Measurements from ENCODE around the gene SMIM24.
"Not testable (repeated sequence)": the region's sequence is repeated elsewhere in the genome, so short reads cannot be mapped to it uniquely, and the experiment has no call there.

Gene SMIM24

DNA sequence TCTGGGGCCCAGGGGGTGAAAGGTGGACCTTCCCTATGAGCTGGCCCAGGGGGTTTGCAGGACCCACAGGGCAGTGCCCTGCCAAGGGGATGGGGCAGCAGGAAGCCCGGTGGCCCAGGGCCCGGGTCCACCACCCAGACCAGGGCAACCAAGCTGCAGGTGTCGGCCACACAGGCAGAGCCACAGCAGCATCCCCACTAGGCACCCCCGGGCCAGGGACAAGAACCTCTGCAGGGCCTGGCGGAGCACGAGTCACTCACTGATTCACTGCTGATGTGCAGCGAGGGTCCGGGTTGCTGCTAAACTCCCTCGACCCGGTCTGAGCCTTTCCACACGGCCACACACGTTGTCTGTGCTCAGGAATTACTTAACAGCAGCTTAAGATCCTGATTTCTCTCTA, 34.6 kb upstream of the SMIM24 start:
- DNase-seq (ENCODE audit: low read depth in 2 of 2) = no peak

- no peak for DNase-seq (ENCODE audit: low read depth in 2 of 2)
These were observed 33.2 kb upstream of the SMIM24 start for GRCh38 chr19:3513229-3514140.

DNA sequence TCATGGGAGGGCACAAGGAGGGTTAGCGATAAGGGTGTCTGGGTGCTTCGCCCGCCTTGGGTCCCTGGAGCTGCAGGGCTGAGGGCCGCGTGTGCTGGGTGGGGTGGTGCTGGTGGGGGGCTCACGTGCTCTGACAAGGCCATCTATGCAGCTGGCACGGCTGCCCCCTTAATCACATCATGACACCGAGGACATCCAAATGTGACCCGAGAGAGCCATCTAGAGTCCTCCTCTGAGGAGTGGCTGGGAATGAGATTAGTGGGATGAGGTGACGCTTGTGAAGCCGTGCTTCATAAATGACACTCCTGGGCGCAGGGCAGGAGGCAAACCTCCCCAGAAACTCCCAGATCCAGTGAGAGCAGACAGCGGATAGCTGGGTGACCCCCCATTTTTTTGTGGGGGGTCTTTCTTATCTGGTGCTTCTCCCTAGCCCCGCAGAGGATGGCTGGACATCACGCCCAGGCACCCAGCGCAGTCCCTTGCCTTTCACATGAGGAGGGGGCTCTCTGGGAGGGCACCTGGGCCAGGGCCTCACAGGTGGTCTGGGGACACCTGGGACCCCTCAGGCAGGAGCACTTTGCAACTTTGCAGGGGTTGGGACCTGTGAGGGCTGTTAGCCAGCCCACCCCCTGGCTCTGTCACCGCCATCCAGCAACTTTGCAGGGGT, 32.4 kb upstream of the SMIM24 start:
- DNase-seq (ENCODE audit: low read depth in 2 of 2) = no peak

DNA sequence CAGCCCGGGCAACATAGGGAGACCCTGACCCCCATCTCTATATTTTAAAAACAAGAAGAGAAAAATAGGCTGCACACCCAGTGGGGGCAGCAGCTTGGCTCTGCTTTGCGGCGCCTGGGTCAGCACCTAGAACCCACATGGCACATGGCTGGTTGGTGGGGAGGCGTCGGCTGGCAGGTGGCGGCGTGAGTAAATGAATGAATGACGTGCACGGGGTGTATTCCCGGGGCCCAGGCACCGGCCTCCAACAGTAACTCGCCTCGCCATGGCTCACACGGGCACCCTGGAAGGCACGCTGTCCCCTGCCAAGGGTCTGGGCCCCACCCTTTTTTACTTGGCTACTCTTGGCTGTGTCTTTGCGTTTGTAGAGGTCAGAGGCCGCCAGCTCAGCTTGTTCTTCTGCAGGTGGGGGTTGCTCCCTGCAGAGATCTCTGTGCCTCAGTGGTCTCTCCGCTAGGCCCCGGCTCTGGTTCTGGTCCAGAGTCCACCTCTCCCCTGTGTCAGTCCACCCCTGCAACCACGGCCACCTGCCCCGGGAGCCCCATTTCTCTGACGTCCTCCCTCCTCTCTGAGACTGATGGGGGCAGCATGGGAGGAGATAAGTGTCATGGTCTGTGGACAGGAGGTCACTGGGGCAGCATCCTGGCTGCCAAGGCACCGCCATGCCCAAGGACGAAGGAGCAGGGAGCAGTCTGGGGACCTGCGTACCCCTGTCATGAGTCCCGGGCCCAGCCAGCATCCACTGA, 31.4 kb upstream of the SMIM24 start:
- DNase-seq (ENCODE audit: low read depth in 2 of 2) = no peak

GRCh38 chr19:3510727-3511126, 30.4 kb upstream of the SMIM24 start:
- DNase-seq (ENCODE audit: low read depth in 2 of 2) = no peak

GRCh38 chr19:3509566-3509989, 29.3 kb upstream of the SMIM24 start:
- no peak for DNase-seq (ENCODE audit: low read depth in 2 of 2)

DNA sequence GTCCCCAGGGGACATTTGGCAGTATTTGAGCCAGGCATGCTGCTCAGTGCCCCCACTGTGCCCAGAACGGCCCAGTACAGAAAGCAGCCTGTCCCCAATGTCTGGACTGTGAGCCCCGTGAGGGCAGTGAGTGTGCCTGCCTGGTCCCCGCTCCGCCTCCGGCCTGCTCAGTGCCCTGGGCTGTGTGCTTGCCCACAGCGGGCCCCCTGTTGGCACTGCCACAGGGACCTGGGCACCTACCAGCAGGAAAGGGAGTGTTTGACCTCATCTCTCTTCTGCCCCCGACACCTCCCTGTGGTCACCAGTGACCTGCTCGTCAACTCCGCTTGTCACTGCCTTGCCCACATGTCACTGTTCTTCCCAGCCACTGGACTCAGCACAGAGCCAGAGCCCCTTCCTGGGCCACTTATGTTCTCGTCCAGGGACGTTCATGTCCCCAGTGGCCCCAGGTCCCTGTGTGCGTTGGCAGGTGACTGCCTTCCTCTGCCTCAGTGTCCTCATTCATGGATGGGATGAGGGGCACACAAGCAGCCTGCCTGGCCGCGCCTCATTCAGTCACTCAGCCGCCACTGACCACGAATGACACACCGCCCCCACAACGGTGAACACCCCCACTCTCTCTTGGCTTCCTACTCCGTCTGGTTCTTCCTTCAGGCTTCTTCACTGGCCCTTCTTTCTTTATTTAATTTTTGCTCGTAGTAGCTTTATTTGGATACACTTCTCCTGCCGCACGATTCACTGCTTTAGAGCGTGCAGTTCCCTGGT, 28.6 kb upstream of the SMIM24 start:
- no peak for DNase-seq (ENCODE audit: low read depth in 2 of 2)

DNA sequence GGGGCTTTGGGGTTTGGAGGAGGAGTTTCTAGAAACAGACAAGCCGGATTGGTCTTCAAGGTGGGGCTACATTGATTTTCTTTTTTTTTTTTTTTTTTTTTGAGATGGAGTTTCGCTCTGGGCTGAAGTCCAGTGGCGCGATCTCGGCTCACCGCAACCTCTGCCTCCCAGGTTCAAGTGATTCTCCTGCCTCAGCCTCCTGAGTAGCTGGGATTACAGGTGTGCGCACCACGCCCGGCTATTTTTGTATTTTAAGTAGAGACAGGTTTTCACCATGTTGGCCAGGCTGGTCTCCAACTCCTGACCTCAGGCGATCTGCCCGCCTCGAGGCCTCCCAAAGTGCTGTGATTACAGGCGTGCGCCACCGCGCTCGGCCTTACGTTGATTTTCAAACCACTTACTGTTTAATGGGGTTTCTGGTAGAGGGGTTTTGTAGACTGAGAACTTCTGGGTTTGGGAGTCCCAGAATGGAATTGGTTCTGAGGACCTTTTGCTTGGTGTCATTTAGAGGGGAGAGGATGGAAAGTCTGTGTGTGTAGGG, 27.9 kb upstream of the SMIM24 start:
- not testable (repeated sequence) for DNase-seq (ENCODE audit: low read depth in 2 of 2)

- no peak for DNase-seq (ENCODE audit: low read depth in 2 of 2)
These were observed 27.2 kb upstream of the SMIM24 start for GRCh38 chr19:3507371-3508120.

DNA sequence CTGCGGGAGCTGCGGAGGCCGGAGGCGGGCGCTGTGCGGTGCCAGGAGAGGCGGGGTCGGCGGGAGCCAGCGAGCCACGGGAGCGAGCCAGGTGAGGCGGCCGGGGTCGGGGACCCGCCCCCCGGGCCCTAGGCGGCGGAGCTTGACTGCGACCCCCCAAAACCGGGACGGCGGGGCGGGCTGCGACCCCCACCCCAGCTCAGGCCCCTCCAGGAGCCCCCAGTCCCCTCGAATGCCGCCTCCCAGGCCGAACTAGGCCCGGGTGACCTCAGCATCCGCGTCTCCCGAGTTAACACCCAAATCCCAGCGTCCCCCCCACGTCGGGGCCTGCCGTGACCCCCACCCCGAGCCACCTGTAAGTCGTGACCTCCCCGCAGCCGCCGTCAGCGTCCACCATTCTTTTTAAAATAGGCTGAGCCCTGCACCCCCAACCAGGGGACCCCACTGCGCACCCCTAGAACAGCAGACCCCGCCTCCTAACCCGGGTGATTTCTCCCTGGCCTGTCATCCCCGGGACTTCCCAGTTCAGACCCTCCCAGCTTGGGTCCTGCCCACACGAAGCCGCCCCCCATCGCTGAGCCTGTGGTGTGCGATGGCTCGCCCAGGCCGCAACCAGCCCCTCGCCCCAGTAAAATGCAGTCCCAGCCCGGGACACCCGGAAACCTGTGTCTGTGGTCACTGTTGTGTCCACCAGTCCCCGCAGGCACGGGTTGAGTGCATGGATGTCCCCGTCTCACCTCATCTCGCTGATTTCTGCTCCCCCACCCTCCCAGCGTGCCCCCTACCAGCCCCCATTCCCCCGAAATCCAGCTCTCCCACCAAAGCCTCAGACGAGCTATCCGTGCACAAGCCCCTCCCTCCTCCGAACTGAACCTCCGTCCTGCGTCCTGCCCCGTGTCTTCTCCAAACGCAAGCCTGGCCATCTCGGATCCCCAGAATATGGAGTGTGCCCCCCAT, 26.3 kb upstream of the SMIM24 start:
- no peak for DNase-seq (ENCODE audit: low read depth in 2 of 2)

DNA sequence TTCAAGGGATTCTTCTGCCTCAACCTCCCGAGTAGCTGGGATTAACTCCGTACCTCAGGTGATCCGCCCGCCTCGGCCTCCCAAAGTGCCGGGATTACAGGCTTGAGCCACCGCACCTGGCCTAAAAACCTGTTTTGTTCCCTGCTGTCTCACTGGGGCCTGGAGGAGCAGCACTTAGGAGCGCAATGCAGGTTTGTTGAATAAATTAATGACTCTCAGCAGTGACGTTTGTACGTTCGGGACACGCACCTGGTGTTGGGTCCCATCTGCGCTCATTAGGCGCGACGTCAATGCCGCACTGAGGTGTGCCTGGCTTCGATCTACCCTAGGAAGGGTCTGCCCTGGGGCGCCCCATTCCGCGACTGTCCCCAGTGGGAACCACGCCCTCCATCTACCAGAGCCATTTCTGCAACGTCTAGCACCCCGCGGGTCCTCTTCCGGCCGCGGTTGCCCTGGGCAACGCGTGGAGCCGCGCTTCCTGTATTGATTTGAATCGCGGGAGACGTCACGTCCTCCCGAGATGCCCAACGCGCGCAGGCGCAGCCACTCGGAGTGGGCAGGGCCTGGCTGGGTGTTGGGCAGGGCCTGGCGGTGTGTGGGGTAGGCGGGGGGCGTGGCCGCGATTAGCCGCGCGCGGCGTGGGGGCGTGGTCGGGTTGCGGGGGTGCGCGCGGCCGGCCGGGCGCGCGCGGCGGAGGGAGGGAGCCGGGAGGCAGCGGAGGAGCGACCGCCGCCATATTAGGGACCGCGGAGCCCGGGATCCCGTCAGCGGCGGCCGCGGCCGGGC, 25.5 kb upstream of the SMIM24 start, which contains the start of gene FZR1:
Gene FZR1, plus strand, starts transcription at position 714 of the 786 bp plus-strand sequence. CDS start 16,679 bp downstream, outside the sequence.
- peak; percentile 99 for DNase-seq (ENCODE audit: low read depth in 2 of 2)

DNA sequence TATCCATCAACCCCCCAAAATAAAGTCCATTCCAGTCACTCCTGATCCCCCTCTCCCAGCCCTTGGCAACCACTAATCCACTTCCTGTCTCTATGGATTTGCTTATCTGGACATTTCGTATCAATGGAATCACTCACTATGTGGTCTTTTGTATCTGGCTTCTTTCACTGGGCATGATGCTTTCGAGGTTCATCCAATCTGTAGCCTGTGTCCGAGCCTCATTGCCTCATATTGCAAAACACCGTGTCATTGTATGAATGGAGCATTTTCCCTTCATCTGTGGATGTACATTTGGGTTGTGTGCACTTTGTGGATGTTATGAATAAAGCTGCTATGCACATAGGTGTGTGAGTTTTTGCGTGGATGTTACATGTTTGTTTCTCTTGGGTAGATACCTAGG, 24.4 kb upstream of the SMIM24 start:
- no peak for DNase-seq (ENCODE audit: low read depth in 2 of 2)

- DNase-seq (ENCODE audit: low read depth in 2 of 2) = no peak
These were observed 22.8 kb upstream of the SMIM24 start for GRCh38 chr19:3503036-3503572.

GRCh38 chr19:3501780-3502179, 21.5 kb upstream of the SMIM24 start:
- no peak for DNase-seq (ENCODE audit: low read depth in 2 of 2)

DNA sequence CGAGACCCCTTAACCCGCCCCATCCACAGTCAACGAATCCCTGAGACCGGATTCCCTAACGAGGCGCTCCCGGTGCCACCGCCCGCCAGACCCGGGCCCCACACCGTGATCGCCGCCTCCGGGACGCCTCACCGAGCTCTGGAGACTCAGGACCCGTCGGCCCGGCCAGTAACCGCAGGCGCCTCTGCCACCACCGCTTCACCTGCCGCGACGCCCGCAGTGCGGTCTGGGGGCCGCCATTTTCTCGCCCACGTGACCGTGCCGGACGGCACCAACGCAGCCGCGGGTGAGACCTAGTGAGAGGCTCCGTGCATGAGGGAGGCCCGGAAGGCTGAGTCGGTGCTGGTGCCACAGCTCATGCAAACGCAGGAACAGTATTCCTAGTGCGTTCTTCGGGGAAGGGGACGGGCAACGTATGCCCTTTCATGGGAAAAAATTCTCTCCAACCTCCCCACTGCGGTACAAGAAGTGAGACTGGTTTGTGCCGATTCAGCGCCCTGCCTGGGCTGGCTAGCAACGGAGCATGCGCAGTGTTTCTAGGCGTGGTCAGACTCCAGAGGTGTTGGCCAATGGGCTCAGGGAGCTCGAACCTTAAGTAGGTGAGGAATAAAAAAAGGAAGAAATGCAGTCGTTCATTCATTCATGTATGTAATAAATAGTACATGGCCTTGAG, 20.2 kb upstream of the SMIM24 start, which contains the start of gene DOHH:
Gene DOHH, minus strand, starts transcription at position 246 of the 673 bp plus-strand sequence. CDS start 3,860 bp downstream, outside the sequence.
- peak; percentile 88 to 95 for DNase-seq (ENCODE audit: low read depth in 2 of 2)

- DNase-seq (ENCODE audit: low read depth in 2 of 2) = no peak
These were observed 19.6 kb upstream of the SMIM24 start for GRCh38 chr19:3499738-3500428.

Data from activated CD8-positive, alpha-beta memory T cell treated with anti-CD3 and anti-CD28 coated beads for 4 hours (primary cell).